ENCODE data around the gene LAMTOR2. TPM values are rescaled to one million over a fixed set of nuclear protein-coding genes. Genes with fewer than 3 reads are reported as not detected.

Gene LAMTOR2
- total RNA-seq, 1 experiment from 2014 or later: 50.6 TPM

GRCh38 chr1:156045076-156045475, 9.5 kb upstream of the LAMTOR2 start:
- Histone ChIP-seq H2AFZ (ENCODE audit: low read length) (no peak overlapping the region), H3K4me2 (ENCODE audit: insufficient read depth, insufficient read length, low read length) (no peak overlapping the region), H2BK20ac (ENCODE audit: low read depth, low read length, poor library complexity, severe bottlenecking) (no peak overlapping the region), H4K5ac (ENCODE audit: insufficient read length, low read depth, low read length) (no peak overlapping the region), H4K8ac (replicated peaks; ENCODE audit: insufficient read length, low read depth, low read length) (no peak overlapping the region), H2BK15ac (ENCODE audit: low read depth, low read length) (no peak overlapping the region), H2AK5ac (ENCODE audit: insufficient read length, low read length) (no peak overlapping the region), H3T11ph (ENCODE audit: low read length) (no peak overlapping the region), H3K27ac (ENCODE audit: insufficient read length, low read depth, low read length) (no peak overlapping the region), H3K79me1 (ENCODE audit: insufficient read depth, low read depth, low read length, poor library complexity, severe bottlenecking) (no peaks in the 10 kb centered on the region), H3K18ac (ENCODE audit: insufficient read length, low read depth, low read length) (no peak overlapping the region), H3K9me3 (ENCODE audit: control insufficient read depth, low read depth, low read length) (no peaks in the 10 kb centered on the region), H3K56ac (ENCODE audit: insufficient read length, low read depth, low read length) (no peak overlapping the region), H4K91ac (ENCODE audit: insufficient read length, low read depth, low read length) (no peak overlapping the region), H3K79me2 (ENCODE audit: insufficient read depth, low read length) (no peaks in the 10 kb centered on the region), H3K14ac (ENCODE audit: insufficient read depth, low read length) (no peak overlapping the region), H3K27me3 (ENCODE audit: insufficient read depth, low read length) (no peaks in the 10 kb centered on the region), H2BK120ac (ENCODE audit: low read depth, low read length, poor library complexity, severe bottlenecking) (no peak overlapping the region), H2BK5ac (ENCODE audit: insufficient read length, low read length) (no peak overlapping the region), H3K23ac (ENCODE audit: insufficient read length, low read depth, low read length) (no peak overlapping the region), H3K4me1 (ENCODE audit: insufficient read depth, low read length) (no peaks in the 10 kb centered on the region), H2BK12ac (ENCODE audit: insufficient read length, low read depth, low read length) (no peak overlapping the region), H3K23me2 (ENCODE audit: insufficient read length, low read depth, low read length, poor library complexity, severe bottlenecking) (no peaks in the 10 kb centered on the region), H3K4ac (ENCODE audit: low read depth, low read length) (no peak overlapping the region), H3K9ac (ENCODE audit: extremely low read depth, insufficient read length, low read length) (no peak overlapping the region), H4K20me1 (ENCODE audit: control insufficient read depth, insufficient read depth, insufficient read length) (no peaks in the 10 kb centered on the region)
- no CpG with 5 or more reads among the region's 4 CpGs for WGBS (ENCODE audit: extremely low coverage, insufficient read length, low lambda C conversion rate)
- Mint-ChIP-seq H3K27ac (peak overlapping the region in 2 of 3 experiments; percentile 7 to 23; a peak in 3 of 7 replicates), H3K4me3 (no peak overlapping the region), H3K4me1 (no peaks in the 10 kb centered on the region), H3K36me3 (ENCODE audit: insufficient read depth in 1 of 3, low read depth in 3 of 3) (peaks cover 22 to 72% (median 65%) of the 10 kb centered on the region in 3 experiments), H3K9me3 (no peaks in the 10 kb centered on the region; a peak in 1 of 5 replicates), H3K27me3 (ENCODE audit: low read depth) (no peaks in the 10 kb centered on the region)
- no peak for DNase-seq
- TF ChIP-seq, protein P1, sequence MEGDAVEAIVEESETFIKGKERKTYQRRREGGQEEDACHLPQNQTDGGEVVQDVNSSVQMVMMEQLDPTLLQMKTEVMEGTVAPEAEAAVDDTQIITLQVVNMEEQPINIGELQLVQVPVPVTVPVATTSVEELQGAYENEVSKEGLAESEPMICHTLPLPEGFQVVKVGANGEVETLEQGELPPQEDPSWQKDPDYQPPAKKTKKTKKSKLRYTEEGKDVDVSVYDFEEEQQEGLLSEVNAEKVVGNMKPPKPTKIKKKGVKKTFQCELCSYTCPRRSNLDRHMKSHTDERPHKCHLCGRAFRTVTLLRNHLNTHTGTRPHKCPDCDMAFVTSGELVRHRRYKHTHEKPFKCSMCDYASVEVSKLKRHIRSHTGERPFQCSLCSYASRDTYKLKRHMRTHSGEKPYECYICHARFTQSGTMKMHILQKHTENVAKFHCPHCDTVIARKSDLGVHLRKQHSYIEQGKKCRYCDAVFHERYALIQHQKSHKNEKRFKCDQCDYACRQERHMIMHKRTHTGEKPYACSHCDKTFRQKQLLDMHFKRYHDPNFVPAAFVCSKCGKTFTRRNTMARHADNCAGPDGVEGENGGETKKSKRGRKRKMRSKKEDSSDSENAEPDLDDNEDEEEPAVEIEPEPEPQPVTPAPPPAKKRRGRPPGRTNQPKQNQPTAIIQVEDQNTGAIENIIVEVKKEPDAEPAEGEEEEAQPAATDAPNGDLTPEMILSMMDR (conservative IDR thresholded peaks at IDR 0.05): no peak

Data from H9 (cell line).